ENCODE measurements around the gene TPD52L1.

DNA sequence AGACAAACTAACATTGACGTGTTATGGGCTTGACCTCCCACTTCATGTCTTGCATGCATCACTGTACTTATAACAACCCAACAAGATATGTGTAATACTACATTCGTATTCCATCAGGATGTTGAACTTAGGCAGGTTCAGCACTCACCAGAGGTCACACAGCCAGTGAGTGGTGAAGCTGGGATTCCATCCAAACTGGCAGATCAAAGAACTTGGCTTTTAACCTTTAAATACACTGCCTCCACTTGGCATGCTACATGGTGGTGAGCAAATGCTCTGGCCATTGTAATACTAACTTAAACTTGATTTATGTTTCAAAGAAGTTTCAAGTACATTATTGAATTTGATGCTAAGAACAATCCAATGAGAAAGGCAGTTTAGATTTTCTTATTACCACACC lies 158.9 kb downstream of the TPD52L1 start:
- TF ChIP-seq, protein P1, sequence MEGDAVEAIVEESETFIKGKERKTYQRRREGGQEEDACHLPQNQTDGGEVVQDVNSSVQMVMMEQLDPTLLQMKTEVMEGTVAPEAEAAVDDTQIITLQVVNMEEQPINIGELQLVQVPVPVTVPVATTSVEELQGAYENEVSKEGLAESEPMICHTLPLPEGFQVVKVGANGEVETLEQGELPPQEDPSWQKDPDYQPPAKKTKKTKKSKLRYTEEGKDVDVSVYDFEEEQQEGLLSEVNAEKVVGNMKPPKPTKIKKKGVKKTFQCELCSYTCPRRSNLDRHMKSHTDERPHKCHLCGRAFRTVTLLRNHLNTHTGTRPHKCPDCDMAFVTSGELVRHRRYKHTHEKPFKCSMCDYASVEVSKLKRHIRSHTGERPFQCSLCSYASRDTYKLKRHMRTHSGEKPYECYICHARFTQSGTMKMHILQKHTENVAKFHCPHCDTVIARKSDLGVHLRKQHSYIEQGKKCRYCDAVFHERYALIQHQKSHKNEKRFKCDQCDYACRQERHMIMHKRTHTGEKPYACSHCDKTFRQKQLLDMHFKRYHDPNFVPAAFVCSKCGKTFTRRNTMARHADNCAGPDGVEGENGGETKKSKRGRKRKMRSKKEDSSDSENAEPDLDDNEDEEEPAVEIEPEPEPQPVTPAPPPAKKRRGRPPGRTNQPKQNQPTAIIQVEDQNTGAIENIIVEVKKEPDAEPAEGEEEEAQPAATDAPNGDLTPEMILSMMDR (IDR thresholded peaks at IDR 0.05): no peak
- TF ChIP-seq POLR2A (IDR thresholded peaks at IDR 0.05): no peak
